WERI-Rb-1 (cell line): ENCODE results near the gene ABCB4.

Experiments
- DNase-seq: peaks from one replicate; pipeline ENCODE4 v3.0.0-alpha.2; 2020
- H3K27ac ChIP-seq: fragments of 250-450 bp; sonication (Bioruptor Pico); 2 replicates; pipeline ENCODE4 v1.5.1; 2020; ENCODE audit warnings: mild to moderate bottlenecking, moderate library complexity
- H3K27me3 ChIP-seq: fragments of 250-450 bp; sonication (Bioruptor Pico); 2 replicates; pipeline ENCODE4 v1.5.1; 2021; ENCODE audit warnings: mild to moderate bottlenecking, low read depth, moderate library complexity; ENCODE audit not compliant: insufficient read depth, severe bottlenecking
- H3K36me3 ChIP-seq: fragments of 250-450 bp; sonication (Bioruptor Pico); 2 replicates; pipeline ENCODE4 v1.5.1; 2020; ENCODE audit warnings: mild to moderate bottlenecking, moderate library complexity
- H3K4me3 ChIP-seq: 2 replicates; pipeline ENCODE4 v1.5.1; 2011; ENCODE audit warnings: low read depth, mild to moderate bottlenecking, control low read depth, low read length
- H3K9me3 ChIP-seq: fragments of 250-450 bp; sonication (Bioruptor Pico); 2 replicates; pipeline ENCODE4 v1.5.1; 2021; ENCODE audit warnings: mild to moderate bottlenecking, moderate library complexity; ENCODE audit not compliant: severe bottlenecking
- TF ChIP-seq, protein P1 (sequence below): IDR thresholded peaks from 2 replicates; pipeline ENCODE4 v1.5.1; 2011; ENCODE audit warnings: low read depth, mild to moderate bottlenecking, control low read depth, inconsistent platforms, low read length

The ABCB4 gene

DNA sequence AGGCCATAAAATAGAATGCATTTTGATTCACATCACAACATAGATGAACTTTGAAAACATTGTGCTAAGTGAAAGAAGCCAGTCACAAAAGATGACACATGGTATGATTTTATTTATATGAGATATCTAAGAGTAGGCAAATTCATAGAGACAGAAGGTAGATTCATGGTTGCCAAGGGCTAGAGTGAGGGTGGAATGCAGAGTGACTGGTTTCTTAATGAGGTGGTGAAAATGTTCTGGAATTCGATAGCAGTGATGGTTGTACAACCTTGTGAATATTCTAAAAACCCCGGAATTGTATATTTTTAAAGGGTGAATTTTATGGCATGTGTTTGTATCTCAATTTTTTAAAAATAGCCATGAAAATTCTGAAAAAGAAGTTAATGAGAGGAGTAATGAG lies 42.9 kb downstream of the ABCB4 start:
- Histone ChIP-seq H3K36me3 (no peaks in the 10 kb centered on the region), H3K9me3 (no peaks in the 10 kb centered on the region), H3K27ac (no peak overlapping the region), H3K27me3 (no peaks in the 10 kb centered on the region), H3K4me3 (no peak overlapping the region)
- TF ChIP-seq, protein P1, sequence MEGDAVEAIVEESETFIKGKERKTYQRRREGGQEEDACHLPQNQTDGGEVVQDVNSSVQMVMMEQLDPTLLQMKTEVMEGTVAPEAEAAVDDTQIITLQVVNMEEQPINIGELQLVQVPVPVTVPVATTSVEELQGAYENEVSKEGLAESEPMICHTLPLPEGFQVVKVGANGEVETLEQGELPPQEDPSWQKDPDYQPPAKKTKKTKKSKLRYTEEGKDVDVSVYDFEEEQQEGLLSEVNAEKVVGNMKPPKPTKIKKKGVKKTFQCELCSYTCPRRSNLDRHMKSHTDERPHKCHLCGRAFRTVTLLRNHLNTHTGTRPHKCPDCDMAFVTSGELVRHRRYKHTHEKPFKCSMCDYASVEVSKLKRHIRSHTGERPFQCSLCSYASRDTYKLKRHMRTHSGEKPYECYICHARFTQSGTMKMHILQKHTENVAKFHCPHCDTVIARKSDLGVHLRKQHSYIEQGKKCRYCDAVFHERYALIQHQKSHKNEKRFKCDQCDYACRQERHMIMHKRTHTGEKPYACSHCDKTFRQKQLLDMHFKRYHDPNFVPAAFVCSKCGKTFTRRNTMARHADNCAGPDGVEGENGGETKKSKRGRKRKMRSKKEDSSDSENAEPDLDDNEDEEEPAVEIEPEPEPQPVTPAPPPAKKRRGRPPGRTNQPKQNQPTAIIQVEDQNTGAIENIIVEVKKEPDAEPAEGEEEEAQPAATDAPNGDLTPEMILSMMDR: no peak
- DNase-seq: no peak

DNA sequence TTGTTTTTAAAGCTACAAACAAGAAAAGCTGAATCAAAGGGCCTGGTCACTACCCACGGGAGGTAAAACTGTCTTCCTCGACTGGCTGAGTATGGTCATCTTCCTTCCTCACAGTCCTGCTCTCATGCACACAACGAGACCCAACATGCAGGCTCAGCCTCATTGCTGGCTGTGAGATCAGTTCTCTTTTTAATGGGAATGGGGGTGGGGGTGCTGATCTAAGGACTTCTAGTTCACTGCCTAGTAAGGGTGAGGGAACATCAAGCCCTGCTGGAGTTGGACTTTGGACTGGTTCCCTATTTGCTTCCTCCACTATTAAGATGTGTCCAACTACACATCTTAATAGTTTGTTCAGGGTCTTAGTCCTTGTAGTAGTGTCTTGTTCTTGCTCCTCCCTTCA lies 48.2 kb downstream of the ABCB4 start:
- H3K9me3 ChIP-seq: no peaks in the 10 kb centered on the region
- no peaks in the 10 kb centered on the region for H3K27me3 ChIP-seq
- no peak overlapping the region for H3K27ac ChIP-seq
- DNase-seq: no peak
- no peak overlapping the region for H3K4me3 ChIP-seq
- TF ChIP-seq, protein P1: no peak
- H3K36me3 ChIP-seq: no peaks in the 10 kb centered on the region

DNA sequence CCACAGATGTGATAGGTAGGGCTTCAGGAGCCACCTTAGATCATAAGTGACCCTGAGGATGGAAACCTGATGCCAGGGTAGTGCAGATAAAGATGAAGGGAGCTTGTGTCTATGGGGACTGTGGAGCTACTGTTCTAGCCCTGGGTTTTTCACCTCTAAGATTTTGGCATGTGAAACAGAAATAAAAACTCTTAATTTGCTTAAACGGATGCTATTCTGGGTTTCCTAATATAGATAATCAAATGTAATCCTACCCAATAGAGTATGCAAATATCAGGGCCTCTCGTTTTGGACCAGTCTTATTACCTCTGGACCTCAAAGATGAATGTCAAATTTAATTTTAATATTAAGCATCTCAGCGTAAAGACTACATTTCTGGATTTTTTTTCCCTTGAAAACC lies 49.3 kb downstream of the ABCB4 start:
- Histone ChIP-seq H3K4me3 (no peak overlapping the region), H3K27ac (no peak overlapping the region), H3K27me3 (no peaks in the 10 kb centered on the region), H3K9me3 (no peaks in the 10 kb centered on the region), H3K36me3 (no peaks in the 10 kb centered on the region)
- DNase-seq: no peak
- TF ChIP-seq, protein P1: no peak

DNA sequence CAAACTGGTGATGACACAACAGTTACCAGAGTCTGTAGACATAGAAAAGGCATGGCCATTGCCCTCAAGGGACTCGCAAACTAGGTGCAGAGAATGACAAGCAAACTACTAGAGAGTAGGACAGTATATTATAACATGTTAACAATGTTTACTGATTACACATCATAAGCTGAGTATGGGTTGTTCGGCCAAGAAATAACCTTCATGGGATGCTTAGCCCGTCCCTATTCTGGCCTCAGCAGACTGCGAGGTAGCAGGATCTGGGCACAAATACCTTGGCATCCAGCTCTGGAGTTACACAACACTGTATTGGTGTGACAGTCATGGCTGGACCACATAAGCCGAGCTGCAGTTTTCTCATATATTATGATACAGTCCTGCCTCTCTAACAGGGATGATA lies 51.4 kb downstream of the ABCB4 start:
- H3K4me3 ChIP-seq: no peak overlapping the region
- TF ChIP-seq, protein P1: no peak
- no peaks in the 10 kb centered on the region for H3K9me3 ChIP-seq
- no peaks in the 10 kb centered on the region for H3K27me3 ChIP-seq
- DNase-seq: no peak
- H3K27ac ChIP-seq: no peak overlapping the region
- no peaks in the 10 kb centered on the region for H3K36me3 ChIP-seq

DNA sequence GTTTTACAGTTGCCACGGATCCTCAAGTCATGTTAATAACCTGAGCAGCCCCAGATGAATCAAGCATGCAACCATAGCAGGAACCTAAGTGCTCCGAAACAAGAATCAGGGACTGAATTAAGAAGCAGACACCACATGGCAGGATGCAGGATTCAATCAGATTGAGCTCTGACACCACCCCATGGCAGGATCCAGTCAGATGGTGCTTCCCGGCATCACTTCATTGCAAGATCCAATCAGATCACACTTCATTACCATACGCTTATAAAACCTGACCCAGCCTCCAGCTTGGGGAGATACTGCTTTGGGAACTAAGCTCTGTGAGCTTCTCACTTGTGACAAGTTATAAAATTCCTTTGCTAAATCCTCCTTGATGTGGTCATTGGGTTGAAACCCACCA lies 55.3 kb downstream of the ABCB4 start:
- Histone ChIP-seq H3K27me3 (no peaks in the 10 kb centered on the region), H3K27ac (no peak overlapping the region), H3K4me3 (no peak overlapping the region), H3K36me3 (no peaks in the 10 kb centered on the region), H3K9me3 (no peaks in the 10 kb centered on the region)
- DNase-seq: no peak
- TF ChIP-seq, protein P1: no peak
